Testis (tissue), 2 donors: ENCODE measurements around the gene MICB.

Source experiments
- POLR2A ChIP-seq: fragments of 450-650 bp; IDR thresholded peaks from one replicate; pipeline ENCODE4 v1.6.1; 2017; ENCODE audit warnings: antibody characterized with exemption, mild to moderate bottlenecking, moderate library complexity
- TF ChIP-seq, protein P1 (sequence below), 3 experiments: fragments of 450-650 bp in 2 of 3; fragments of 200-600 bp in 1 of 3; sonication (generic) in 1 of 3; IDR thresholded peaks; one replicate each; pipeline ENCODE4 v1.5.1; 2016 to 2019; ENCODE audit warnings: antibody characterized with exemption in 3 of 3, mild to moderate bottlenecking in 2 of 3, moderate library complexity in 1 of 3

DNA sequence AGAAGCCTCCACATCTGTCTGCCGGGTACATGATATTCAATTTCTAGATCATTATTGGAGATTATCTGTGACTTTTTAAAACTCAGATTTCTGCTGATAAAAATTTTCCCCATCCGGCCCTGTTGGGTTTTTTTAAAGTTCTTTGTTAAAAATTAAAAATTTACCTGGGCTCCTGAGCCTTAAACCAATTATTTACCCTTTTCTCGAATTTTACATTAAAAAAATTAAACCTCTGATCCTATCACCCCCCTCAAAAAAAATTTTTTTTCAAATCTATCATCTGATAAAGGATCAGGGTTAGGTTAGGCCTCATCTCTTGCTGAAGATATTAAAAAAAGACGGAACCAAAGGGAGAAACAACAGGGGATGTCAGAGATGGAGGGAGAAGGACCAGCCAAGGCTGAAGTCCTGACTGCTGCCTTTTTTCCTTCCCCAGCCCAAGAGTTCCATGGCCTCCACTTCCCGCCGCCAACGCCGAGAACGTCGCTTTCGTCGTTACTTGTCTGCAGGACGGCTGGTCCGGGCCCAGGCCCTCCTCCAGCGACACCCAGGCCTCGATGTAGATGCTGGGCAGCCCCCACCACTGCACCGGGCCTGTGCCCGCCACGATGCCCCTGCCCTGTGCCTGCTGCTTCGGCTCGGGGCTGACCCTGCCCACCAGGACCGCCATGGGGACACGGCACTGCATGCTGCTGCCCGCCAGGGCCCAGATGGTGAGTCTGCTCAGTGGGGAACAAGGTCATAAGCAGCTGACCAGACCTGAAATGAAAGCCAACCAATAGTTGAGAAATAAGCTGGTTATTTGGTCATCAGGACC lies 50.0 kb downstream of the MICB start:
- TF ChIP-seq, protein P1, sequence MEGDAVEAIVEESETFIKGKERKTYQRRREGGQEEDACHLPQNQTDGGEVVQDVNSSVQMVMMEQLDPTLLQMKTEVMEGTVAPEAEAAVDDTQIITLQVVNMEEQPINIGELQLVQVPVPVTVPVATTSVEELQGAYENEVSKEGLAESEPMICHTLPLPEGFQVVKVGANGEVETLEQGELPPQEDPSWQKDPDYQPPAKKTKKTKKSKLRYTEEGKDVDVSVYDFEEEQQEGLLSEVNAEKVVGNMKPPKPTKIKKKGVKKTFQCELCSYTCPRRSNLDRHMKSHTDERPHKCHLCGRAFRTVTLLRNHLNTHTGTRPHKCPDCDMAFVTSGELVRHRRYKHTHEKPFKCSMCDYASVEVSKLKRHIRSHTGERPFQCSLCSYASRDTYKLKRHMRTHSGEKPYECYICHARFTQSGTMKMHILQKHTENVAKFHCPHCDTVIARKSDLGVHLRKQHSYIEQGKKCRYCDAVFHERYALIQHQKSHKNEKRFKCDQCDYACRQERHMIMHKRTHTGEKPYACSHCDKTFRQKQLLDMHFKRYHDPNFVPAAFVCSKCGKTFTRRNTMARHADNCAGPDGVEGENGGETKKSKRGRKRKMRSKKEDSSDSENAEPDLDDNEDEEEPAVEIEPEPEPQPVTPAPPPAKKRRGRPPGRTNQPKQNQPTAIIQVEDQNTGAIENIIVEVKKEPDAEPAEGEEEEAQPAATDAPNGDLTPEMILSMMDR (IDR thresholded peaks at IDR 0.05), result no peak
- no peak for TF ChIP-seq POLR2A
